A549 treated with DMSO at 1 μM for 4 hours (cell line): Measurements from ENCODE around the gene SENP3. TPM values are rescaled to one million over a fixed set of nuclear protein-coding genes. Genes with fewer than 3 reads are reported as not detected.

Source experiments
- total RNA-seq: library from RNA; stranded (reverse); fragments of 200-300 nt; extraction: Qiagen RNA extraction; gene quantifications from 5 replicates; pipeline ENCODE4 v1.2.3, GENCODE V29; 2022; ENCODE audit warnings: low read depth

The SENP3 gene
- 90.8 to 107 TPM (median 105 TPM) in 5 replicates for total RNA-seq

DNA sequence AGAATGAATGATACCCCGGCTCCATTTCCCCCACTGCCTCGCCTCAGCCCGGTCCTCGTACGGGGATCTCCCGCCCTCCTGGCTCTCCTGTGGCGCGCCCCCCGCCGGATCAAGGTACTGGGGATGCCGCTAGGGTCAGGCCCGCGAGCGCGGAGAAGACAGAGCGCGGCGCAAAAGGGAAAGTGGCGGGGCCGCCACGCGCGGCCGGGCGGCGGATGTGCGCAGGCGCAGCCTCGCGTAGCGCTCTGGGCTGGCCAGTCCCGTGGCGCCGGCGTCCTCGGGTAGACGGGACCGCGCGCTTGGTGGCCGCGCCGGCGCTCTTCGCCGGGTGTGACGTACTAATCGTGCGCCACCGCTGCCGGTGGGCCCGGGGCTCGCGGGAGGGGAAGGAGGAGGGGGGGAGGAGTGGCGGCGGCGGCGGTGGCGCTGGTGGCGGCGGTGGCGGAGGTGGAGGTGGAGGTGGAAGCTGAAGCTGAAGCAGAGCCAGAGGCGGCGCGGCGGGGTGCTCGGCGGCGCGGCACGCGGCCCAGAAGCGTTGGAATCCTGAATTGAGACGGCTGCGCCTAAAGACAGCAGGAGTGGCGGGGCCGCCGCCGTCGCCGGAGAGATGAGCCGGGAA, at the start of gene SENP3:
TSS of gene SENP3 (plus strand) at position 331 of the 619 bp plus-strand sequence. CDS start 1,158 bp downstream, outside the sequence.

DNA sequence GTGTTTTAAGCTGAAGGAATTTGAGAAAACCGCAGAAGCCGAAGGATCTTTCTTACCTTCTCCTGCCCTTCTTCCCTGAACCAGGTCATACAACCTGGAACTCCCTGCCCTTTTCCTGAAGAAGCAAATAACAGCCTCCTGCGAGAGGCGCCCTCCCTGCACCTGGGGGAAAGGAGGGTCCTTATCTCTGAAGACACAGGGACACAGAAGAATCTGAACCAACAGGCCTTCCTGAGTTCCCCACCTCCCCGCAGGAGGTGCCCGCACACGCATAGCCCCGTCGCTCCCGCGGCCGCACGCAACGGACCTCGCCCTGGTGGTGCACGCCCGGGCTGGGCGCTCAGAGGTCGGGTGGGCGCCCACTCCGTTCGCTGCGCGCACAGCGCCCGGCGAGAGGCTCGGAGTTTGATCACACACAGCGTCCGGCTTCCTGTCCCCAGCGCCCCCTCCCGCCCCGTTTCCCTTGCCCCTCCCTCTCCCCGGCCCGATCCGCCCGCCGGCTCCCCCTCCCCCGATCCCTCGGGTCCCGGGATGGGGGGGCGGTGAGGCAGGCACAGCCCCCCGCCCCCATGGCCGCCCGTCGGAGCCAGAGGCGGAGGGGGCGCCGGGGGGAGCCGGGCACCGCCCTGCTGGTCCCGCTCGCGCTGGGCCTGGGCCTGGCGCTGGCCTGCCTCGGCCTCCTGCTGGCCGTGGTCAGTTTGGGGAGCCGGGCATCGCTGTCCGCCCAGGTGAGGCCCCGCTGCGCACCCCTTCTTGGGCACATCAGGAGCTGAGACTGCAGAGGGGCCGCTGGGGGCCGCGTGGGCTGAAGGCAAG, 12.9 kb upstream of the SENP3 start, which contains the start of gene TNFSF12:
TSS of gene TNFSF12 (plus strand) at position 474 of the 816 bp plus-strand sequence. CDS start at position 570, 96 bp downstream.

GRCh38 chr17:7558544-7559319, 3.0 kb upstream of the SENP3 start, which contains the start of gene TNFSF13:
Gene TNFSF13, plus strand, starts transcription at chr17:7558750. Its CDS starts 290 bp downstream, at chr17:7559040.

DNA sequence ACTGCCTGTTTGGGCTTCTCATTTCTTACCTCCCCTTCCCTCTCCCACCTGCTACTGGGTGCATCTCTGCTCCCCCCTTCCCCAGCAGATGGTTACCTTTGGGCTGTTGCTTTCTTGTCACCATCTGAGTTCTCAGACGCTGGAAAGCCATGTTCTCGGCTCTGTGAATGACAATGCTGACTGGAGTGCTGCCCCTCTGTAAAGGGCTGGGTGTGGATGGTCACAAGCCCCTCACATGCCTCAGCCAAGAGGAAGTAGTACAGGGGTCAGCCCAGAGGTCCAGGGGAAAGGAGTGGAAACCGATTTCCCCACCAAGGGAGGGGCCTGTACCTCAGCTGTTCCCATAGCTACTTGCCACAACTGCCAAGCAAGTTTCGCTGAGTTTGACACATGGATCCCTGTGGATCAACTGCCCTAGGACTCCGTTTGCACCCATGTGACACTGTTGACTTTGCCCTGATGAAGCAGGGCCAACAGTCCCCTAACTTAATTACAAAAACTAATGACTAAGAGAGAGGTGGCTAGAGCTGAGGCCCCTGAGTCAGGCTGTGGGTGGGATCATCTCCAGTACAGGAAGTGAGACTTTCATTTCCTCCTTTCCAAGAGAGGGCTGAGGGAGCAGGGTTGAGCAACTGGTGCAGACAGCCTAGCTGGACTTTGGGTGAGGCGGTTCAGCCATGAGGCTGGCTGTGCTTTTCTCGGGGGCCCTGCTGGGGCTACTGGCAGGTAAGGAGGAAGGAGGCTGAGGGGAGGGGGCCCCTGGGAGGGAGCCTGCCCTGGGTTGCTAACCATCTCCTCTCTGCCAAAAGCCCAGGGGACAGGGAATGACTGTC, 17.5 kb downstream of the SENP3 start, which contains the start of gene CD68:
TSS of gene CD68 (plus strand) at position 638 of the 833 bp plus-strand sequence. CDS start at position 678, 40 bp downstream.

GRCh38 chr17:7583253-7584109, 21.8 kb downstream of the SENP3 start, which contains the start of gene MPDU1:
Gene MPDU1, plus strand, starts transcription at chr17:7583852. Its CDS starts 11 bp downstream, at chr17:7583863.

DNA sequence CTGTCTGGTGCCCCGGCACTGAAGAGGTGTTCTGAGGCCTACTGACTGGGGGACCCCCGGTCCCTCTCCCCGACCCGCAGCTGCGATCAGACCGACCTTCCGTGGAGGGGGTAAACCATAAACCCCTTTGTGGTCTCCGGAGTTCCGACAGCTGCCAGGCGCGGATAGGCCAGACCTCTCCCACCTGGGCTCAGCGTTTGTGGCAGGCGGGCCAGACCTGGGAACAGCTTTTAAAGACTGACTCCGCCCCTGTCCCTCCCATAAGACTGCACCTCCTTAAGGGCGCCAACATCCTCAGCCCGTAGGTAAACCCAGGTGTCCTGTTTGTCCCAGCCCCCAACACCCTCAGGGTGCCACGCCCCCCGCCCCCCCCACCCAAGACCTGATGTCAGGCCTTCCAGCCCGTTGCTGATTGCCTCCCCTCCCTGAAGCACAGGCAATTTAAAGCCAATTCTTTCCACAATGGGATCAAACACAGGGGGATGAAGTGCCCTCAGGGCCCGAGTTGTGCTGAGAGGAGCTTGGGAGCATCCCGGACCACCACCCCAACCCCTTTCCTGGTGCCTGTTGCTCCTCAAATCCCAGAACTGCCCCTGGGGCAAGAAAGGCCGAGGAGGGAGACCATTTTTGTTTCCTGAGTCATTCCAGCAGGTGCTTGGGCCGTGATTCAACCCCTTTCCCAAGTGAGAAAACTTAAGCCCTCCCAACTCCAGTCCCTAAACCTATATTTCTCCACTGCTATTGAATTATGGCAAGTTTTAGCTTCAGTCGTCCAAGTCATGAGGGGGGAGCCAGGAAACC, 28.4 kb downstream of the SENP3 start, which contains the start of gene SOX15:
TSS of gene SOX15 (minus strand) at position 204 of the 801 bp plus-strand sequence. CDS start 418 bp downstream, outside the sequence.

GRCh38 chr17:7614425-7615264, 52.9 kb downstream of the SENP3 start, which contains the start of gene FXR2:
Gene FXR2, minus strand, starts transcription at chr17:7614897. Its CDS starts 365 bp downstream, at chr17:7614532.

Other genes starting within 250 kb of the SENP3 start
- 75.1 to 106 TPM (median 95.2 TPM) in 5 replicates for gene GPS2, start 246.6 kb upstream of the SENP3 start, total RNA-seq
- gene NEURL4, start 232.6 kb upstream of the SENP3 start, total RNA-seq, result 27.1 to 33.9 TPM (median 31.9 TPM) in 5 replicates
- gene ACAP1, start 225.4 kb upstream of the SENP3 start, total RNA-seq, result 3.9 to 7.6 TPM (median 4.2 TPM) in 5 replicates
- 12.5 to 15.9 TPM (median 13.7 TPM) in 5 replicates for gene KCTD11, start 209.8 kb upstream of the SENP3 start, total RNA-seq
- gene TMEM95, start 206.8 kb upstream of the SENP3 start, total RNA-seq, result not detected in 5 replicates
- 1.3 to 1.8 TPM (median 1.6 TPM) in 5 replicates for gene TNK1, start 180.8 kb upstream of the SENP3 start, total RNA-seq
- gene PLSCR3, start 167.4 kb upstream of the SENP3 start, total RNA-seq, result 34.1 to 39.8 TPM (median 34.4 TPM) in 5 replicates
- 181 to 226 TPM (median 200 TPM) in 5 replicates for gene TMEM256, start 157.8 kb upstream of the SENP3 start, total RNA-seq
- gene NLGN2, start 154.1 kb upstream of the SENP3 start, total RNA-seq, result 15.4 to 21.5 TPM (median 18.0 TPM) in 5 replicates
- gene SPEM1, start 141.6 kb upstream of the SENP3 start, total RNA-seq, result 0.08 TPM in 1 of 5 replicates, not detected in the others
- 0.07 TPM in 1 of 5 replicates, not detected in the others for gene SPEM2, start 136.3 kb upstream of the SENP3 start, total RNA-seq
- gene SPEM3, start 133.1 kb upstream of the SENP3 start, total RNA-seq, result 0.03 TPM in 2 of 5 replicates, not detected in the others
- gene TMEM102, start 126.5 kb upstream of the SENP3 start, total RNA-seq, result 10.3 to 13.9 TPM (median 12.1 TPM) in 5 replicates
- 0.86 to 1.3 TPM (median 1.1 TPM) in 5 replicates for gene FGF11, start 122.4 kb upstream of the SENP3 start, total RNA-seq
- 5.4 to 7.8 TPM (median 7.1 TPM) in 5 replicates for gene CHRNB1, start 116.9 kb upstream of the SENP3 start, total RNA-seq
- 21.4 to 26.2 TPM (median 24.4 TPM) in 5 replicates for gene ZBTB4, start 82.3 kb upstream of the SENP3 start, total RNA-seq
- gene SLC35G6, start 80.5 kb upstream of the SENP3 start, total RNA-seq, result not detected in 5 replicates
- 69.1 to 95.1 TPM (median 80.5 TPM) in 5 replicates for gene POLR2A, start 77.6 kb upstream of the SENP3 start, total RNA-seq
- 8.4 to 13.8 TPM (median 11.7 TPM) in 5 replicates for gene TNFSF12, start 12.9 kb upstream of the SENP3 start, total RNA-seq
- 0.53 to 0.94 TPM (median 0.70 TPM) in 5 replicates for gene TNFSF13, start 3.2 kb upstream of the SENP3 start, total RNA-seq
- 31.9 to 41.8 TPM (median 37.0 TPM) in 5 replicates for gene CD68, start 17.7 kb downstream of the SENP3 start, total RNA-seq
- 117 to 176 TPM (median 130 TPM) in 5 replicates for gene MPDU1, start 21.9 kb downstream of the SENP3 start, total RNA-seq
- gene SOX15, start 28.2 kb downstream of the SENP3 start, total RNA-seq, result 0.36 to 0.44 TPM (median 0.37 TPM) in 5 replicates
- 59.9 to 63.2 TPM (median 61.1 TPM) in 5 replicates for gene FXR2, start 53.0 kb downstream of the SENP3 start, total RNA-seq
- 75.9 to 92.6 TPM (median 88.1 TPM) in 5 replicates for gene SAT2, start 65.9 kb downstream of the SENP3 start, total RNA-seq
- 0.38 to 0.70 TPM (median 0.50 TPM) in 5 replicates for gene SHBG, start 68.2 kb downstream of the SENP3 start, total RNA-seq
- gene ATP1B2, start 89.0 kb downstream of the SENP3 start, total RNA-seq, result 0.13 to 0.27 TPM (median 0.24 TPM) in 5 replicates
- 50.2 to 60.1 TPM (median 56.6 TPM) in 5 replicates for gene TP53, start 125.6 kb downstream of the SENP3 start, total RNA-seq
- 33.2 to 47.3 TPM (median 45.3 TPM) in 5 replicates for gene WRAP53, start 126.6 kb downstream of the SENP3 start, total RNA-seq
- gene EFNB3, start 143.3 kb downstream of the SENP3 start, total RNA-seq, result 1.2 to 1.9 TPM (median 1.6 TPM) in 5 replicates
- 0.01 to 0.09 TPM (median 0.02 TPM) in 5 replicates for gene DNAH2, start 155.8 kb downstream of the SENP3 start, total RNA-seq